Measurements from ENCODE around the gene MTA1.

The MTA1 gene

GRCh38 chr14:105467249-105467941 is 47.8 kb downstream of the MTA1 start:
- DNase-seq: no peak

- DNase-seq: no peak
These were observed 48.4 kb downstream of the MTA1 start for GRCh38 chr14:105467942-105468471.

GRCh38 chr14:105468621-105469241 is 49.1 kb downstream of the MTA1 start:
- no peak for DNase-seq

GRCh38 chr14:105469456-105470349 is 50.1 kb downstream of the MTA1 start:
- DNase-seq: no peak

- DNase-seq: no peak
These were observed 51.0 kb downstream of the MTA1 start for GRCh38 chr14:105470350-105471296.

GRCh38 chr14:105471297-105471821 is 51.7 kb downstream of the MTA1 start:
- DNase-seq: no peak

- no peak for DNase-seq
These were observed 52.3 kb downstream of the MTA1 start for GRCh38 chr14:105471823-105472485.

- no peak for DNase-seq
These were observed 52.9 kb downstream of the MTA1 start for GRCh38 chr14:105472486-105472991.

GRCh38 chr14:105473033-105473676 is 53.5 kb downstream of the MTA1 start:
- no peak for DNase-seq

- peak; percentile 56 to 81 (median 64) for DNase-seq
These were observed 54.3 kb downstream of the MTA1 start for GRCh38 chr14:105473677-105474482.

- DNase-seq: peak in 3 of 5 experiments; percentile 54 to 69 (median 56)
These were observed 55.0 kb downstream of the MTA1 start, which contains the start of gene CRIP2 for GRCh38 chr14:105474483-105475268. Gene CRIP2 (plus strand): TSS chr14:105474821. CDS start chr14:105474863, 42 bp downstream.

- DNase-seq: no peak
These were observed 55.9 kb downstream of the MTA1 start for GRCh38 chr14:105475269-105476096.

GRCh38 chr14:105476097-105476830 is 56.6 kb downstream of the MTA1 start:
- no peak for DNase-seq

GRCh38 chr14:105476831-105477659 is 57.4 kb downstream of the MTA1 start:
- no peak for DNase-seq

- DNase-seq: peak in 4 of 5 experiments; percentile 44 to 80 (median 63)
These were observed 58.2 kb downstream of the MTA1 start for GRCh38 chr14:105477660-105478397.

Measured in T-helper 2 cell (primary cell).